ENCODE results near the gene NIPBL. TPM values are rescaled to one million over a fixed set of nuclear protein-coding genes. Genes with fewer than 3 reads are reported as not detected.

Gene NIPBL
- total and polyA plus RNA-seq, 10 of the 15 experiments (the other 5 are each of a cell fraction or from before 2014, with no cell fraction given): 10.4 to 50.4 (median 20.2) TPM

DNA sequence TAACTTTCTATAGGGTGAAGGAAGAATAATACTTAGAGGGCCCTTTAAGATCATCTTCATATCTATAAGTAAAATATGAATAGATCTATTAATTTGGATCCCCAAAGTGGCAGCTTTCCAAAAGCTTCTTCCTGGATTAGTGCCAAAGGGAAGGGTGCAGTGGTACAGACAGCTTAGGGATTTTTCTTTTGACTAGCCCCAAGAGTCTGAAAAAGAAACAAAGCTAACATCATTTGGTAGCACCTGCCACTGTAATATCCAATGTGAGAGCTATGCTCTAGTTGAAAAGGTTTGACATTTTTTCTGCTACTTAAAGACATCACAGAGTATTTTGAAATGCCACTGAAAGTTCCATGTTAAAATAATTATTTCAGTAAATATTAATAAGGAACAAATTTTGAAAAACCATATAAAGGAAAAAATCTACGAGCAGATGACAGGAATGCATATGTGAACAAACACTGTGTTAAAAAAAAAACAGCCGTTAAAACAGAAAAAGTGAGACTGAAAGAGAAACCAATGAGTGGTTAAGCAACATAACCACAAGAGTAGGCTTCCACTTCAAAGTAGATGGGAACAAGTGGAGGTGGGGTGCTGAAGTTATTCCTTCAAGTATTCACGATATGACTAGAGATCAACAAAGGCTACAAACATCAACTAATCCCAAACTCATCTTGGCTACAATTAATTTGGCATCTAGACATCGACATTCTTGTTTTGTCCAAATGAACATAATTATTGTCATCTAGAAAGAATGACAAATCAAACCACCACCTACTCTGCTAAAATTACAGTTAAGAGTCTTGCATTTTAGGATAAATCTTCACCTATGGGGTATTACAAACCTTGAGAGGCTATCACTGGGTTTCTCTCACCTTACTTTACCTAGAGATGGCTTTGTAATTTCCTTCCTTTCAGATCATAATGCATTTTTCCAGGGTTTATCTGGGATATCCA lies 235.1 kb downstream of the NIPBL start (continued):
- TF ChIP-seq, protein P1, sequence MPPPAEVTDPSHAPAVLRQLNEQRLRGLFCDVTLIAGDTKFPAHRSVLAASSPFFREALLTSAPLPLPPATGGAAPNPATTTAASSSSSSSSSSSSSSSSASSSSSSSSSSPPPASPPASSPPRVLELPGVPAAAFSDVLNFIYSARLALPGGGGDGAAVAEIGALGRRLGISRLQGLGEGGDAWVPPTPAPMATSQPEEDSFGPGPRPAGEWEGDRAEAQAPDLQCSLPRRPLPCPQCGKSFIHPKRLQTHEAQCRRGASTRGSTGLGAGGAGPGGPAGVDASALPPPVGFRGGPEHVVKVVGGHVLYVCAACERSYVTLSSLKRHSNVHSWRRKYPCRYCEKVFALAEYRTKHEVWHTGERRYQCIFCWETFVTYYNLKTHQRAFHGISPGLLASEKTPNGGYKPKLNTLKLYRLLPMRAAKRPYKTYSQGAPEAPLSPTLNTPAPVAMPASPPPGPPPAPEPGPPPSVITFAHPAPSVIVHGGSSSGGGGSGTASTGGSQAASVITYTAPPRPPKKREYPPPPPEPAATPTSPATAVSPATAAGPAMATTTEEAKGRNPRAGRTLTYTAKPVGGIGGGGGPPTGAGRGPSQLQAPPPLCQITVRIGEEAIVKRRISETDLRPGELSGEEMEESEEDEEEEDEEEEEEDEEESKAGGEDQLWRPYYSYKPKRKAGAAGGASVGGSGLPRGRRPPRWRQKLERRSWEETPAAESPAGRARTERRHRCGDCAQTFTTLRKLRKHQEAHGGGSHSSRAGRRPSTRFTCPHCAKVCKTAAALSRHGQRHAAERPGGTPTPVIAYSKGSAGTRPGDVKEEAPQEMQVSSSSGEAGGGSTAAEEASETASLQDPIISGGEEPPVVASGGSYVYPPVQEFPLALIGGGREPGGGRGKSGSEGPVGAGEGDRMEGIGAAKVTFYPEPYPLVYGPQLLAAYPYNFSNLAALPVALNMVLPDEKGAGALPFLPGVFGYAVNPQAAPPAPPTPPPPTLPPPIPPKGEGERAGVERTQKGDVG (CRISPR knock-in tag; IDR thresholded peaks at IDR 0.05): no peak
- TF ChIP-seq DPF2 (IDR thresholded peaks at IDR 0.05): peak; percentile 79
- TF ChIP-seq TARDBP (IDR thresholded peaks at IDR 0.05; ENCODE audit: borderline replicate concordance): no peak
- TF ChIP-seq BRCA1 (IDR thresholded peaks at IDR 0.05; ENCODE audit: low read depth, low read length): no peak
- no peak for TF ChIP-seq NRF1 (conservative IDR thresholded peaks at IDR 0.05; ENCODE audit: low read depth, low read length)
- TF ChIP-seq SIX5 (IDR thresholded peaks at IDR 0.05; ENCODE audit: low read depth, low read length, severe bottlenecking): no peak
- TF ChIP-seq WRNIP1 (IDR thresholded peaks at IDR 0.05; ENCODE audit: borderline replicate concordance, low read depth, low read length): no peak
- peak; percentile 52 to 66; a peak in 2 of 4 replicates for TF ChIP-seq EP300 (IDR thresholded peaks at IDR 0.05; ENCODE audit: borderline replicate concordance in 1 of 2, control insufficient read depth in 1 of 2, low read depth in 2 of 2, low read length in 2 of 2)
- no peak for TF ChIP-seq SMC3 (IDR thresholded peaks at IDR 0.05; ENCODE audit: borderline replicate concordance, low read length)
- no peak for TF ChIP-seq NFYB (IDR thresholded peaks at IDR 0.05; ENCODE audit: insufficient read depth, low read depth, low read length)
- TF ChIP-seq, protein P2, sequence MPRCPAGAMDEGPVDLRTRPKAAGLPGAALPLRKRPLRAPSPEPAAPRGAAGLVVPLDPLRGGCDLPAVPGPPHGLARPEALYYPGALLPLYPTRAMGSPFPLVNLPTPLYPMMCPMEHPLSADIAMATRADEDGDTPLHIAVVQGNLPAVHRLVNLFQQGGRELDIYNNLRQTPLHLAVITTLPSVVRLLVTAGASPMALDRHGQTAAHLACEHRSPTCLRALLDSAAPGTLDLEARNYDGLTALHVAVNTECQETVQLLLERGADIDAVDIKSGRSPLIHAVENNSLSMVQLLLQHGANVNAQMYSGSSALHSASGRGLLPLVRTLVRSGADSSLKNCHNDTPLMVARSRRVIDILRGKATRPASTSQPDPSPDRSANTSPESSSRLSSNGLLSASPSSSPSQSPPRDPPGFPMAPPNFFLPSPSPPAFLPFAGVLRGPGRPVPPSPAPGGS (IDR thresholded peaks at IDR 0.05; ENCODE audit: borderline replicate concordance, insufficient read depth, low read depth, low read length, poor library complexity, severe bottlenecking): no peak
- no peak; the same call in 1 of the 2 replicates for TF ChIP-seq NR2F1 (conservative IDR thresholded peaks at IDR 0.05)
- TF ChIP-seq NFIC (IDR thresholded peaks at IDR 0.05; ENCODE audit: low read depth, low read length): peak; percentile 87
- 0 out of 2 replicates have a peak, but pooled peaks have one; percentile 45 for TF ChIP-seq TCF12 (IDR thresholded peaks at IDR 0.05; ENCODE audit: low read depth, low read length)
- TF ChIP-seq RFX5 (IDR thresholded peaks at IDR 0.05; ENCODE audit: low read depth, low read length): no peak
- no peak for TF ChIP-seq RAD21 (IDR thresholded peaks at IDR 0.05; ENCODE audit: insufficient read depth, low read depth, low read length)
- no peak for TF ChIP-seq ZSCAN29 (IDR thresholded peaks at IDR 0.05)
- TF ChIP-seq BHLHE40 (IDR thresholded peaks at IDR 0.05; ENCODE audit: borderline replicate concordance in 1 of 2, low read depth in 2 of 2, low read length in 1 of 2): peak in 1 of 2 experiments; percentile 17; a peak in 1 of 4 replicates
- TF ChIP-seq, protein P3, sequence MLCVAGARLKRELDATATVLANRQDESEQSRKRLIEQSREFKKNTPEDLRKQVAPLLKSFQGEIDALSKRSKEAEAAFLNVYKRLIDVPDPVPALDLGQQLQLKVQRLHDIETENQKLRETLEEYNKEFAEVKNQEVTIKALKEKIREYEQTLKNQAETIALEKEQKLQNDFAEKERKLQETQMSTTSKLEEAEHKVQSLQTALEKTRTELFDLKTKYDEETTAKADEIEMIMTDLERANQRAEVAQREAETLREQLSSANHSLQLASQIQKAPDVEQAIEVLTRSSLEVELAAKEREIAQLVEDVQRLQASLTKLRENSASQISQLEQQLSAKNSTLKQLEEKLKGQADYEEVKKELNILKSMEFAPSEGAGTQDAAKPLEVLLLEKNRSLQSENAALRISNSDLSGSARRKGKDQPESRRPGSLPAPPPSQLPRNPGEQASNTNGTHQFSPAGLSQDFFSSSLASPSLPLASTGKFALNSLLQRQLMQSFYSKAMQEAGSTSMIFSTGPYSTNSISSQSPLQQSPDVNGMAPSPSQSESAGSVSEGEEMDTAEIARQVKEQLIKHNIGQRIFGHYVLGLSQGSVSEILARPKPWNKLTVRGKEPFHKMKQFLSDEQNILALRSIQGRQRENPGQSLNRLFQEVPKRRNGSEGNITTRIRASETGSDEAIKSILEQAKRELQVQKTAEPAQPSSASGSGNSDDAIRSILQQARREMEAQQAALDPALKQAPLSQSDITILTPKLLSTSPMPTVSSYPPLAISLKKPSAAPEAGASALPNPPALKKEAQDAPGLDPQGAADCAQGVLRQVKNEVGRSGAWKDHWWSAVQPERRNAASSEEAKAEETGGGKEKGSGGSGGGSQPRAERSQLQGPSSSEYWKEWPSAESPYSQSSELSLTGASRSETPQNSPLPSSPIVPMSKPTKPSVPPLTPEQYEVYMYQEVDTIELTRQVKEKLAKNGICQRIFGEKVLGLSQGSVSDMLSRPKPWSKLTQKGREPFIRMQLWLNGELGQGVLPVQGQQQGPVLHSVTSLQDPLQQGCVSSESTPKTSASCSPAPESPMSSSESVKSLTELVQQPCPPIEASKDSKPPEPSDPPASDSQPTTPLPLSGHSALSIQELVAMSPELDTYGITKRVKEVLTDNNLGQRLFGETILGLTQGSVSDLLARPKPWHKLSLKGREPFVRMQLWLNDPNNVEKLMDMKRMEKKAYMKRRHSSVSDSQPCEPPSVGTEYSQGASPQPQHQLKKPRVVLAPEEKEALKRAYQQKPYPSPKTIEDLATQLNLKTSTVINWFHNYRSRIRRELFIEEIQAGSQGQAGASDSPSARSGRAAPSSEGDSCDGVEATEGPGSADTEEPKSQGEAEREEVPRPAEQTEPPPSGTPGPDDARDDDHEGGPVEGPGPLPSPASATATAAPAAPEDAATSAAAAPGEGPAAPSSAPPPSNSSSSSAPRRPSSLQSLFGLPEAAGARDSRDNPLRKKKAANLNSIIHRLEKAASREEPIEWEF (IDR thresholded peaks at IDR 0.05; ENCODE audit: insufficient replicate concordance, low read depth, low read length): no peak
